DOHH2 (cell line): Measurements from ENCODE around the gene WASF2.
"Not testable (repeated sequence)": the region's sequence is repeated elsewhere in the genome, so short reads cannot be mapped to it uniquely, and the experiment has no call there.

Experiments used
- H3F3A ChIP-seq: fragments of 200-600 bp; sonication (generic), shearing (Covaris generic); 2 replicates; pipeline ENCODE4 v1.6.0; 2016; ENCODE audit warnings: antibody characterized with exemption, mild to moderate bottlenecking; ENCODE audit not compliant: control insufficient read depth, insufficient read depth
- H3K27ac ChIP-seq: fragments of 200-600 bp; sonication (generic); 2 replicates; pipeline ENCODE4 v1.5.1; 2014; ENCODE audit warnings: low read depth, mild to moderate bottlenecking, low read length, moderate library complexity
- H3K27me3 ChIP-seq: fragments of 200-600 bp; sonication (generic); 2 replicates; pipeline ENCODE4 v1.6.1; 2014; ENCODE audit warnings: mild to moderate bottlenecking, low read length, mixed read lengths; ENCODE audit not compliant: control insufficient read depth
- H3K36me3 ChIP-seq: fragments of 200-600 bp; sonication (generic); 2 replicates; pipeline ENCODE4 v1.6.1; 2014; ENCODE audit warnings: mild to moderate bottlenecking, low read length, moderate library complexity, mixed read lengths; ENCODE audit not compliant: control insufficient read depth
- H3K4me1 ChIP-seq: fragments of 200-600 bp; sonication (generic); 2 replicates; pipeline ENCODE4 v1.6.1; 2014; ENCODE audit warnings: mild to moderate bottlenecking, low read length, mixed read lengths; ENCODE audit not compliant: control insufficient read depth
- H3K4me2 ChIP-seq: fragments of 200-600 bp; sonication (generic); 2 replicates; pipeline ENCODE4 v1.6.0; 2014; ENCODE audit warnings: mild to moderate bottlenecking, low read length, moderate library complexity
- H3K4me3 ChIP-seq: fragments of 200-600 bp; sonication (generic); 2 replicates; pipeline ENCODE4 v1.5.1; 2014; ENCODE audit warnings: mild to moderate bottlenecking, low read length, mixed read lengths
- H3K79me2 ChIP-seq: fragments of 200-600 bp; sonication (generic); 2 replicates; pipeline ENCODE4 v1.6.1; 2014; ENCODE audit warnings: mild to moderate bottlenecking, low read length, mixed read lengths; ENCODE audit not compliant: control insufficient read depth
- H3K9me2 ChIP-seq: fragments of 200-600 bp; sonication (generic); replicated peaks from 2 replicates; pipeline ENCODE4 v1.6.1; 2014; ENCODE audit warnings: mild to moderate bottlenecking, low read length, mixed read lengths; ENCODE audit not compliant: control insufficient read depth
- H3K9me3 ChIP-seq: fragments of 200-600 bp; sonication (generic); 2 replicates; pipeline ENCODE4 v1.6.1; 2014; ENCODE audit warnings: antibody characterized with exemption, low read length, mixed read lengths; ENCODE audit not compliant: control insufficient read depth, insufficient read depth
- H4K20me1 ChIP-seq: fragments of 200-600 bp; sonication (generic); 2 replicates; pipeline ENCODE4 v1.6.0; 2014; ENCODE audit warnings: low read depth, mild to moderate bottlenecking, antibody characterized with exemption, low read length, moderate library complexity; ENCODE audit not compliant: control insufficient read depth, insufficient read depth
- EZH2phosphoT487 ChIP-seq: fragments of 200-600 bp; sonication (generic); IDR thresholded peaks from 2 replicates; pipeline ENCODE4 v1.6.1; 2017; ENCODE audit warnings: borderline replicate concordance, mild to moderate bottlenecking, antibody characterized with exemption, low read length, moderate library complexity, mixed read lengths
- TF ChIP-seq, protein P1 (sequence below): fragments of 200-600 bp; sonication (generic); IDR thresholded peaks from one replicate; pipeline ENCODE4 v1.5.1; 2014; ENCODE audit warnings: antibody characterized with exemption, mild to moderate bottlenecking, low read depth, low read length; ENCODE audit not compliant: poor library complexity, severe bottlenecking

Gene WASF2

DNA sequence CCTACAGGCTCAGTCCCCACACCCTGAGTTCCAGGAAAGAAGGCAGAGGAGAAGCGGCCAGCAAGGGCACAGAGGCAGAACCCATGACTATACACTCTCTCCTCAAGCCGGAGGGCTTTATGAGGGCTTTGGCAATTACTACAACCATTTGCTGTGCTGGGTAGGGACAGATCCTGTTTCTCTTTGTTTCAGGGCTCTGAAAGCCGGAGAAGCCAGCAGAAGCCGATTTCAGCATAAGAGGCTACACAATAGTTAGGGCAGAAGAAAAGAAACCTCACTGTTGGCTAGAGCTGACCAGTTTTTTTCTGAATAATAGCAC, 83.6 kb downstream of the WASF2 start:
- H3K27ac ChIP-seq = no peak overlapping the region
- no peaks in the 10 kb centered on the region for H4K20me1 ChIP-seq
- H3K79me2 ChIP-seq = no peaks in the 10 kb centered on the region
- H3K9me2 ChIP-seq = no peaks in the 10 kb centered on the region
- H3K4me1 ChIP-seq = peaks cover 22% of the 10 kb centered on the region
- H3F3A ChIP-seq = 0 out of 2 replicates have a peak, but pooled peaks cover 4% of the 10 kb centered on the region
- peaks cover 23% of the 10 kb centered on the region for H3K36me3 ChIP-seq
- no peaks in the 10 kb centered on the region for H3K27me3 ChIP-seq
- no peaks in the 10 kb centered on the region for H3K9me3 ChIP-seq
- H3K4me2 ChIP-seq = no peak overlapping the region
- TF ChIP-seq, protein P1, sequence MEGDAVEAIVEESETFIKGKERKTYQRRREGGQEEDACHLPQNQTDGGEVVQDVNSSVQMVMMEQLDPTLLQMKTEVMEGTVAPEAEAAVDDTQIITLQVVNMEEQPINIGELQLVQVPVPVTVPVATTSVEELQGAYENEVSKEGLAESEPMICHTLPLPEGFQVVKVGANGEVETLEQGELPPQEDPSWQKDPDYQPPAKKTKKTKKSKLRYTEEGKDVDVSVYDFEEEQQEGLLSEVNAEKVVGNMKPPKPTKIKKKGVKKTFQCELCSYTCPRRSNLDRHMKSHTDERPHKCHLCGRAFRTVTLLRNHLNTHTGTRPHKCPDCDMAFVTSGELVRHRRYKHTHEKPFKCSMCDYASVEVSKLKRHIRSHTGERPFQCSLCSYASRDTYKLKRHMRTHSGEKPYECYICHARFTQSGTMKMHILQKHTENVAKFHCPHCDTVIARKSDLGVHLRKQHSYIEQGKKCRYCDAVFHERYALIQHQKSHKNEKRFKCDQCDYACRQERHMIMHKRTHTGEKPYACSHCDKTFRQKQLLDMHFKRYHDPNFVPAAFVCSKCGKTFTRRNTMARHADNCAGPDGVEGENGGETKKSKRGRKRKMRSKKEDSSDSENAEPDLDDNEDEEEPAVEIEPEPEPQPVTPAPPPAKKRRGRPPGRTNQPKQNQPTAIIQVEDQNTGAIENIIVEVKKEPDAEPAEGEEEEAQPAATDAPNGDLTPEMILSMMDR = no peak
- TF ChIP-seq EZH2phosphoT487 = no peak
- H3K4me3 ChIP-seq = no peak overlapping the region

DNA sequence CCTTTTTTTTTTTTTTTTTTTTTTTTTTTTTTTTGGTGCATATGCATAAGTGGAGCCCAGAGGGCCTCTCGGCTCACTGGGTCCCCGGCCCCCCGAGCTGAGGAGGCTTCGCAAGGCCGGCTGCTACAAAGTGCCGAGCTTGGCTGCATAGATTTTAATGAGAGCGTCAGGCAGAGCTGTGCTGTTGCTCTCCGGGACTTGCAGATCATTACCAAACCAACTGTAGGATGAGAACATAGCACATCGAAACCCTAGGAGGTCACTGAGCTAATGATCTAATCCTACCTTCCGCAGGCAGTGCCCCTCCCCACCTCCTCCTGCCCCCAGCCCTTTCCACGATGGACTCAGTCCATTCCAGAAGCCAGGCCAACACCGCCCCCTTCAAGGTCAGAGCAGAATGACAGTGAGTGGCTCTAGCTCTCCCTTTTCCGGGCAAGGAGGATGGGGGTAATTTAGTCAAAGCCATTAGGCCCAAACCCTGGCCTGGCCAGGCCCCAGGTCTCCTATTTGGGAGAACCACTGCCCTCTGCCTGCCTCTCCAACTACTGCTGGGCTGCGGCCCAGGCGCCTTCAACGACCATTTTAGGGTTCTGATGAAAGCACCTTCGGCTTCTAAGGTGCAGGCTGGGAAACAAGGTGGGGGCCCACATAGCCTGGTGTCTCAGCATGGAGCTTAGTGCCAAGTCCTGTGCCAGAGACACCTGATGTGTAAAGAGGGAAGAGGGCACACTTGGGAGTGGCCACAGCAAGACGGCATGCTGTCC, 84.2 kb downstream of the WASF2 start:
- not testable (repeated sequence) for H3K9me2 ChIP-seq, H3K4me3 ChIP-seq, H3K27ac ChIP-seq, H3K4me2 ChIP-seq, H3F3A ChIP-seq, H3K9me3 ChIP-seq, H4K20me1 ChIP-seq, H3K27me3 ChIP-seq, H3K79me2 ChIP-seq
- Histone ChIP-seq H3K4me1 (peaks cover 22% of the 10 kb centered on the region), H3K36me3 (peaks cover 18% of the 10 kb centered on the region)

DNA sequence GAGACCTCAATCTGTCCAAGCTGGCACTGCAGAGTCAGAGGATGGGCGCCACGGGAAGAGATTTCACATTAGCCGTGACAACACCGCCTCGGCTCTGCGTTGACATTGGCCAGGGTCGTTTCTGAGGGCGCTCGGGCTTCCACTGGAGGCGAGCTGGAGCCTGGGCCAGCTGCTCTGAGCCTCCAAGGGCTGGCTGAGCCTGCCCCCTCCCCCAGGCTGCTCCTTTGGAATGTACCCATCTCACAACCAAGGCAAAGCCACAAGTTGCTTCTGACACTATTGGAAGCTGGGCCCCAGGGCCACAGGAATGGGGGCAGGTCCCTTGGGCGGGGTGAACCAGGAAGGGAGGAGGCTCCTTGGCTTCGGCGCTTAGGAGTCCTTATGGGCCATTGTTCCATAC, 84.9 kb downstream of the WASF2 start:
- Histone ChIP-seq H3K9me3 (no peaks in the 10 kb centered on the region), H4K20me1 (no peaks in the 10 kb centered on the region), H3K4me3 (no peak overlapping the region), H3K4me1 (peaks cover 22% of the 10 kb centered on the region), H3K36me3 (peaks cover 11% of the 10 kb centered on the region), H3K79me2 (no peaks in the 10 kb centered on the region), H3K4me2 (no peak overlapping the region), H3F3A (0 out of 2 replicates have a peak, but pooled peaks cover 4% of the 10 kb centered on the region), H3K27me3 (no peaks in the 10 kb centered on the region), H3K27ac (no peak overlapping the region), H3K9me2 (no peaks in the 10 kb centered on the region)
- TF ChIP-seq, protein P1 = no peak
- no peak for TF ChIP-seq EZH2phosphoT487

DNA sequence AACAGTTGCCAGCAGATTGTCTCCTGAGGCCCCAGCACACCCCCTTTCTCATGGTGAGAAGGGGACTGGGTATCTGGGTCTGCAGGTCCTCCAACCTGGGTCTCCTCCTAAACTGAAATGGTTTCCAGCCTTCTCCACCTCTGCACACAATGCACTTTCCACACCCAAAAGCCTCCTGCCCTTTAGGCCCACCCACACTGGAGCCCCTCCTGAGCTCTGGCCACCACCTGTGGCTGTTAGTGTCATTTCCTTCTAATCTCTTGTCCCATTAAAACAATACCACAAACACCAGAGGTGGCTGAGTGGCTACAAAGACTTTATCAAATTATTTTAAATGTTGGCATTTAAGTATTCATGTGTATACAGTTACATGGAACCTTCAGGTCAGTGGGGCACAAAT, 86.0 kb downstream of the WASF2 start:
- Histone ChIP-seq H3K36me3 (peaks cover 5% of the 10 kb centered on the region; the same call in 1 of the 2 replicates), H3K4me3 (no peak overlapping the region), H3K4me2 (peak overlapping the region; percentile 16; the same call in 1 of the 2 replicates), H3K9me2 (no peaks in the 10 kb centered on the region), H4K20me1 (no peaks in the 10 kb centered on the region), H3K27ac (no peak overlapping the region), H3K79me2 (no peaks in the 10 kb centered on the region), H3F3A (0 out of 2 replicates have a peak, but pooled peaks cover 4% of the 10 kb centered on the region), H3K9me3 (no peaks in the 10 kb centered on the region), H3K27me3 (no peaks in the 10 kb centered on the region), H3K4me1 (peaks cover 22% of the 10 kb centered on the region)
- TF ChIP-seq EZH2phosphoT487 = no peak
- TF ChIP-seq, protein P1 = no peak
